K562 (cell line): ENCODE data around the gene GRIP1. TPM values are rescaled to one million over a fixed set of nuclear protein-coding genes. Genes with fewer than 3 reads are reported as not detected.

ENCODE experiments used
- ATAC-seq: fragments of 200-7000 bp; cut with Tn5 transposase; 3 replicates; pipeline ENCODE4 v1.9.1; 2020; ENCODE audit warnings: moderate library complexity
- BruUV-seq: library from RNA; stranded (reverse); fragments of 400-500 nt; replicated peaks from 2 replicates; lab custom pipeline; 2021; lab: Mats Ljungman, UMichigan
- CTCF ChIA-PET: fragments of 300-600 bp; formaldehyde crosslinking; extraction: SDS; loops from one replicate; lab custom pipeline; 2021; ENCODE audit warnings: low intra/inter-chr PET ratio; lab: Yijun Ruan, JAX
- POLR2A ChIA-PET: fragments of 300-600, 350-650 bp; sonication (Branson Sonifier 250); formaldehyde crosslinking; extraction: SDS; loops from one replicate; lab custom pipeline; 2021; ENCODE audit warnings: antibody characterized with exemption, inconsistent platforms; lab: Yijun Ruan, JAX
- DNase-seq, 4 experiments: peaks; one replicate each; pipeline versions ENCODE4 v3.0.0 to v3.0.0-alpha.2; 2011 to 2018; ENCODE audit warnings: low spot score in 3 of 4, mixed read lengths in 3 of 4; ENCODE audit errors: extremely low read depth in 1 of 4
- FAIRE-seq: peaks from 2 replicates; lab custom pipeline; 2011; peaks lifted over from hg19 to GRCh38; lab: Jason Lieb, UNC
- H2AFZ ChIP-seq: 2 replicates; pipeline ENCODE4 v1.6.0; 2011; ENCODE audit warnings: low read depth, low read length, control low read depth, inconsistent platforms
- H3K27ac ChIP-seq: fragments of 200-600 bp; 3 replicates; pipeline ENCODE4 v1.8.0; 2011; ENCODE audit warnings: low read depth, mild to moderate bottlenecking, control low read depth, inconsistent platforms, low read length, moderate library complexity, mixed read lengths; ENCODE audit errors: extremely low read depth
- H3K27me3 ChIP-seq, 2 experiments: fragments of 300-600 bp in 1 of 2; 2 replicates in 1 of 2; 3 replicates in 1 of 2; pipeline versions ENCODE4 v1.6.0 to v1.8.0; 2011; ENCODE audit warnings: inconsistent platforms in 2 of 2, low read length in 2 of 2, mild to moderate bottlenecking in 1 of 2, mixed read lengths in 1 of 2, moderate library complexity in 1 of 2; ENCODE audit not compliant: control insufficient read depth in 2 of 2, insufficient read depth in 2 of 2
- H3K36me3 ChIP-seq: fragments of 300-600 bp; 3 replicates; pipeline ENCODE4 v1.8.0; 2011; ENCODE audit warnings: mild to moderate bottlenecking, low read length, inconsistent platforms; ENCODE audit not compliant: control insufficient read depth, insufficient read depth
- H3K4me1 ChIP-seq, 2 experiments: fragments of 200-600 bp in 1 of 2; replicated peaks in 1 of 2; 2 replicates in 1 of 2; 3 replicates in 1 of 2; pipeline versions ENCODE4 v1.5.1 to v1.8.0; 2011; ENCODE audit warnings: inconsistent platforms in 2 of 2, low read length in 2 of 2, mild to moderate bottlenecking in 1 of 2, mixed read lengths in 1 of 2, moderate library complexity in 1 of 2; ENCODE audit not compliant: control insufficient read depth in 2 of 2, insufficient read depth in 2 of 2
- H3K4me2 ChIP-seq: 2 replicates; pipeline ENCODE4 v1.6.1; 2011; ENCODE audit warnings: low read length, control low read depth, inconsistent platforms, mixed read lengths; ENCODE audit not compliant: insufficient read depth
- H3K4me3 ChIP-seq: fragments of 200-600 bp; sonication (generic), shearing (Covaris generic); 2 replicates; pipeline ENCODE4 v1.5.1; 2016; ENCODE audit warnings: control low read depth, inconsistent platforms
- H3K79me2 ChIP-seq: fragments of 200-600 bp; 3 replicates; pipeline ENCODE4 v1.8.0; 2011; ENCODE audit warnings: low read length, inconsistent platforms; ENCODE audit not compliant: control insufficient read depth, insufficient read depth
- H3K9ac ChIP-seq, 2 experiments: 2 replicates each; pipeline versions ENCODE4 v1.6.0 to v1.6.1; 2011; ENCODE audit warnings: low read depth in 2 of 2, low read length in 2 of 2, control low read depth in 1 of 2, inconsistent platforms in 1 of 2, mild to moderate bottlenecking in 1 of 2, mixed read lengths in 1 of 2; ENCODE audit not compliant: insufficient read depth in 1 of 2
- H3K9me1 ChIP-seq: one replicate; pipeline ENCODE4 v1.6.0; 2011; ENCODE audit warnings: inconsistent platforms, mild to moderate bottlenecking, low read length, moderate library complexity; ENCODE audit not compliant: control insufficient read depth, insufficient read depth
- H3K9me3 ChIP-seq: replicated peaks from 2 replicates; pipeline ENCODE4 v1.5.1; 2011; ENCODE audit warnings: low read depth, low read length, inconsistent platforms; ENCODE audit not compliant: control insufficient read depth, insufficient read depth
- H4K20me1 ChIP-seq: replicated peaks from 2 replicates; pipeline ENCODE4 v1.6.1; 2011; ENCODE audit warnings: low read length, inconsistent platforms, mixed read lengths; ENCODE audit not compliant: control insufficient read depth, insufficient read depth
- BCLAF1 ChIP-seq, 2 experiments: fragments of 450-650 bp in 1 of 2; IDR thresholded peaks; 2 replicates each; pipeline ENCODE4 v1.6.1; 2011 to 2017; ENCODE audit warnings: low read depth in 2 of 2, antibody characterized with exemption in 1 of 2, borderline replicate concordance in 1 of 2, low read length in 1 of 2, mild to moderate bottlenecking in 1 of 2, mixed read lengths in 1 of 2; ENCODE audit not compliant: control insufficient read depth in 1 of 2
- FOXK1 ChIP-seq: sonication (generic); formaldehyde crosslinking; IDR thresholded peaks from 2 replicates; pipeline ENCODE4 v1.8.0; 2022; ENCODE audit warnings: missing genetic modification reagents, mild to moderate bottlenecking, borderline replicate concordance
- HEY1 ChIP-seq: fragments of 250-450 bp; sonication (Bioruptor Pico); IDR thresholded peaks from 2 replicates; pipeline ENCODE4 v1.5.0; 2020; ENCODE audit warnings: mild to moderate bottlenecking, moderate library complexity, borderline replicate concordance
- MTA2 ChIP-seq: fragments of 450-650 bp; IDR thresholded peaks from 2 replicates; pipeline ENCODE4 v1.6.1; 2016; ENCODE audit warnings: low read depth
- RBBP5 ChIP-seq: fragments of 200-600 bp; sonication (generic); IDR thresholded peaks from 2 replicates; pipeline ENCODE4 v1.6.1; 2012; ENCODE audit warnings: borderline replicate concordance, mild to moderate bottlenecking, low read length, control low read depth, inconsistent platforms; ENCODE audit not compliant: insufficient read depth, poor library complexity, severe bottlenecking
- ZNF24 ChIP-seq: fragments of 450-650 bp; IDR thresholded peaks from 2 replicates; pipeline ENCODE4 v1.6.1; 2016
- WGBS: fragments of 100-300 bp; shearing (Covaris generic); methylation state at CpG from one replicate; pipeline ENCODE4 v1.1.6; 2016; ENCODE audit warnings: low coverage, mixed read lengths; ENCODE audit not compliant: insufficient coverage; ENCODE audit errors: missing lambda C conversion rate; 5-methylcytosine and 5-hydroxymethylcytosine counted together
- in situ Hi-C: fragments of 300-500 bp; cut with MboI; formaldehyde crosslinking; loops from 4 replicates; pipeline ENCODE4 v1.15.0; 2018; ENCODE audit warnings: inconsistent platforms, mixed read lengths
- intact Hi-C: fragments of 100-400 bp; cut with micrococcal nuclease; formaldehyde crosslinking; loops from 2 replicates; pipeline ENCODE4 v1.14.2; 2022
- polyA plus RNA-seq, 8 experiments: library from polyadenylated mRNA; depleted of rRNA in 4 of 8; stranded (reverse) in 5 of 8; unstranded in 3 of 8; fragments of >200 nt; fragmentation: Nextera tagmentation in 2 of 8; fragmentation: Illumina TruSeq in 1 of 8; extraction: Ambion mirVana in 2 of 8; extraction: Trizol in 1 of 8; gene quantifications; 2 replicates each; pipeline versions ENCODE4 v1.2.1 to v1.2.3, GENCODE V29; 2011 to 2014; ENCODE audit warnings: inconsistent platforms in 1 of 8, missing spikeins in 1 of 8
- total RNA-seq, 7 experiments: library from RNA; depleted of rRNA in 6 of 7; stranded (reverse); fragments of >200 nt in 6 of 7; fragmentation: Illumina TruSeq in 2 of 7; extraction: Trizol in 2 of 7; gene quantifications; 2 replicates each; pipeline versions ENCODE4 v1.2.1 to v1.2.3, GENCODE V29; 2011 to 2021; ENCODE audit warnings: low replicate concordance in 1 of 7

GRIP1 gene
- total and polyA plus RNA-seq, 9 of the 15 experiments (the other 6 are each of a cell fraction or from before 2014, with no cell fraction given), result 0.28 to 1.2 (median 0.45) TPM

DNA sequence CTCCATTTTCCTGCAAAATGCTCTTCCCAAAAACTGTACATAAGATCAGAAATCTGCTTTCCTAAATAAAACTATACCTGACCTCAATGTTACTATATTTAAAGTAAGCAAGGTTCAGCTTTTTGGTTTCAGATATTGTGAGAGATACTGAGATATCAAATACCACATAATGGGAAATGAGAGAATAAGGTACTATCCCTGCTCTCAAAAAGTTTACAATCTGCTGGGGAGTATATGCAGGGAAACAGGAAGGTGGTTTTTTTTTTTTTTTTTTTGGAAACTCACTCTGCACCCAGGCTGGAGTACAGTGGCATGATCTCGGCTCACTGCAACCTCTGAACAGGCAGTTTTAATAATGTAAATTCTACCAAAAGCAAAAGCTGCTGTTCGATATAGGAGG lies 327.6 kb downstream of the GRIP1 start (continued):
- TF ChIP-seq FOXK1 (CRISPR knock-in tag), result no peak
- no peak for TF ChIP-seq HEY1 (CRISPR knock-in tag)
- TF ChIP-seq RBBP5, result no peak
- no peak for TF ChIP-seq ZNF24
- no peak for TF ChIP-seq BCLAF1 (IDR thresholded peaks at IDR 0.05; ENCODE audit: borderline replicate concordance in 1 of 2, control insufficient read depth in 1 of 2, low read depth in 2 of 2, low read length in 1 of 2)

- H3K9me1 ChIP-seq, result no peaks in the 10 kb centered on the region
- no peak overlapping the region for H2AFZ ChIP-seq
- in situ Hi-C loops (no loop called here), intact Hi-C loops (loop anchor here (5.0 kb wide), 1 partner anchor 74 kb away; no protein-coding TSS in a partner anchor)
- no peak overlapping the region for H3K27ac ChIP-seq
- H3K4me3 ChIP-seq, result no peak overlapping the region
- TF ChIP-seq MTA2, result no peak
- no peaks in the 10 kb centered on the region for H4K20me1 ChIP-seq
- POLR2A ChIA-PET, result interaction anchor here (0.6 kb wide), 1 partner anchor 309 kb away, joined by 3 read pairs; no protein-coding TSS in a partner anchor
- H3K4me1 ChIP-seq, result peaks cover 0 to 7% of the 10 kb centered on the region in 2 experiments; a peak in 2 of 5 replicates
- H3K79me2 ChIP-seq, result no peaks in the 10 kb centered on the region
- BruUV-seq, result no TSS peak
- H3K27me3 ChIP-seq, result no peaks in the 10 kb centered on the region
- ATAC-seq (no peak), DNase-seq (no peak), FAIRE-seq (peak; percentile 6)
- 83% methylated on average over 2 of the region's 2 CpGs for WGBS
- CTCF ChIA-PET, result no interaction called here
- H3K36me3 ChIP-seq, result peaks cover 4% of the 10 kb centered on the region; the same call in 1 of the 3 replicates
- no peak overlapping the region for H3K9ac ChIP-seq
- H3K4me2 ChIP-seq, result no peak overlapping the region
- no peaks in the 10 kb centered on the region; the same call in 1 of the 2 replicates for H3K9me3 ChIP-seq
These were observed 332.9 kb downstream of the GRIP1 start for GRCh38 chr12:66345956-66346355.
